H9 (cell line): Measurements from ENCODE around the gene MRPL37. TPM values are rescaled to one million over a fixed set of nuclear protein-coding genes. Genes with fewer than 3 reads are reported as not detected.

Experiments used
- DNase-seq: peaks from one replicate; pipeline ENCODE4 v3.0.0-alpha.2; 2017
- H2AFZ ChIP-seq: one replicate; pipeline ENCODE4 v1.6.1; 2013; ENCODE audit warnings: mild to moderate bottlenecking, low read length, control low read depth, moderate library complexity
- H2AK5ac ChIP-seq: 2 replicates; pipeline ENCODE4 v1.6.1; 2013; ENCODE audit warnings: low read length, control low read depth, mixed read lengths; ENCODE audit not compliant: insufficient read length
- H2BK120ac ChIP-seq: one replicate; pipeline ENCODE4 v1.6.1; 2013; ENCODE audit warnings: low read depth, mild to moderate bottlenecking, low read length, control low read depth, inconsistent platforms; ENCODE audit not compliant: poor library complexity, severe bottlenecking
- H2BK12ac ChIP-seq: 2 replicates; pipeline ENCODE4 v1.6.1; 2013; ENCODE audit warnings: low read length, control low read depth, mixed read lengths, low read depth; ENCODE audit not compliant: insufficient read length
- H2BK15ac ChIP-seq: 2 replicates; pipeline ENCODE4 v1.6.1; 2013; ENCODE audit warnings: low read depth, low read length, control low read depth
- H2BK20ac ChIP-seq: one replicate; pipeline ENCODE4 v1.6.1; 2013; ENCODE audit warnings: low read depth, mild to moderate bottlenecking, low read length, control low read depth, inconsistent platforms; ENCODE audit not compliant: poor library complexity, severe bottlenecking
- H2BK5ac ChIP-seq: 2 replicates; pipeline ENCODE4 v1.6.1; 2013; ENCODE audit warnings: low read length, control low read depth, mixed read lengths; ENCODE audit not compliant: insufficient read length
- H3K14ac ChIP-seq: 2 replicates; pipeline ENCODE4 v1.6.1; 2013; ENCODE audit warnings: low read length, control low read depth; ENCODE audit not compliant: insufficient read depth
- H3K18ac ChIP-seq: 2 replicates; pipeline ENCODE4 v1.6.1; 2013; ENCODE audit warnings: low read depth, mild to moderate bottlenecking, mixed read lengths, low read length, control low read depth; ENCODE audit not compliant: insufficient read length
- H3K23ac ChIP-seq: 2 replicates; pipeline ENCODE4 v1.6.1; 2013; ENCODE audit warnings: low read length, control low read depth, mixed read lengths, low read depth; ENCODE audit not compliant: insufficient read length
- H3K23me2 ChIP-seq: 2 replicates; pipeline ENCODE4 v1.6.1; 2013; ENCODE audit warnings: low read depth, mild to moderate bottlenecking, mixed read lengths, low read length, control low read depth; ENCODE audit not compliant: insufficient read length, poor library complexity, severe bottlenecking
- H3K27ac ChIP-seq: 2 replicates; pipeline ENCODE4 v1.5.1; 2013; ENCODE audit warnings: low read length, control low read depth, mixed read lengths, low read depth; ENCODE audit not compliant: insufficient read length
- H3K27me3 ChIP-seq: 2 replicates; pipeline ENCODE4 v1.6.1; 2013; ENCODE audit warnings: low read length, control low read depth, inconsistent platforms; ENCODE audit not compliant: insufficient read depth
- H3K4ac ChIP-seq: 2 replicates; pipeline ENCODE4 v1.6.1; 2013; ENCODE audit warnings: low read depth, mild to moderate bottlenecking, control low read depth, inconsistent platforms, low read length, moderate library complexity
- H3K4me1 ChIP-seq: 2 replicates; pipeline ENCODE4 v1.6.1; 2013; ENCODE audit warnings: low read length, control low read depth, inconsistent platforms; ENCODE audit not compliant: insufficient read depth
- H3K4me2 ChIP-seq: 2 replicates; pipeline ENCODE4 v1.6.1; 2013; ENCODE audit warnings: low read length, control low read depth, mixed read lengths; ENCODE audit not compliant: insufficient read length, insufficient read depth
- H3K56ac ChIP-seq: 2 replicates; pipeline ENCODE4 v1.6.1; 2013; ENCODE audit warnings: low read depth, mild to moderate bottlenecking, mixed read lengths, low read length, control low read depth; ENCODE audit not compliant: insufficient read length
- H3K79me1 ChIP-seq: 2 replicates; pipeline ENCODE4 v1.6.1; 2013; ENCODE audit warnings: low read depth, mild to moderate bottlenecking, moderate library complexity, low read length, control low read depth, inconsistent platforms; ENCODE audit not compliant: insufficient read depth, poor library complexity, severe bottlenecking
- H3K79me2 ChIP-seq: 2 replicates; pipeline ENCODE4 v1.6.1; 2013; ENCODE audit warnings: low read length, control low read depth, inconsistent platforms; ENCODE audit not compliant: insufficient read depth
- H3K9ac ChIP-seq: 2 replicates; pipeline ENCODE4 v1.6.1; 2013; ENCODE audit warnings: low read length, control low read depth, mixed read lengths; ENCODE audit not compliant: insufficient read length; ENCODE audit errors: extremely low read depth
- H3K9me3 ChIP-seq: one replicate; pipeline ENCODE4 v1.6.1; 2013; ENCODE audit warnings: low read depth, low read length, inconsistent platforms; ENCODE audit not compliant: control insufficient read depth
- H3T11ph ChIP-seq: one replicate; pipeline ENCODE4 v1.6.1; 2013; ENCODE audit warnings: mild to moderate bottlenecking, low read length, control low read depth, inconsistent platforms
- H4K20me1 ChIP-seq: one replicate; pipeline ENCODE4 v1.6.1; 2013; ENCODE audit not compliant: control insufficient read depth, insufficient read length, insufficient read depth
- H4K5ac ChIP-seq: 2 replicates; pipeline ENCODE4 v1.6.1; 2013; ENCODE audit warnings: low read depth, mild to moderate bottlenecking, mixed read lengths, low read length, control low read depth; ENCODE audit not compliant: insufficient read length
- H4K8ac ChIP-seq: replicated peaks from 2 replicates; pipeline ENCODE4 v1.6.1; 2013; ENCODE audit warnings: low read length, control low read depth, mixed read lengths, low read depth; ENCODE audit not compliant: insufficient read length
- H4K91ac ChIP-seq: 2 replicates; pipeline ENCODE4 v1.6.1; 2013; ENCODE audit warnings: low read depth, mild to moderate bottlenecking, moderate library complexity, mixed read lengths, low read length, control low read depth; ENCODE audit not compliant: insufficient read length
- H3K27ac Mint-ChIP-seq, 3 experiments: 2 replicates in 2 of 3; 3 replicates in 1 of 3; pipeline ENCODE4 v1.8.0; 2020 to 2021; ENCODE audit warnings: mixed read lengths in 3 of 3, mild to moderate bottlenecking in 1 of 3, moderate library complexity in 1 of 3
- H3K27me3 Mint-ChIP-seq: 2 replicates; pipeline ENCODE4 v1.8.0; 2021; ENCODE audit warnings: low read depth, mild to moderate bottlenecking, moderate library complexity, mixed read lengths
- H3K36me3 Mint-ChIP-seq, 3 experiments: 2 replicates in 2 of 3; 3 replicates in 1 of 3; pipeline ENCODE4 v1.8.0; 2020 to 2021; ENCODE audit warnings: low read depth in 3 of 3, mixed read lengths in 3 of 3; ENCODE audit not compliant: insufficient read depth in 1 of 3
- H3K4me1 Mint-ChIP-seq, 2 experiments: 2 replicates each; pipeline ENCODE4 v1.8.0; 2020; ENCODE audit warnings: mixed read lengths in 2 of 2
- H3K4me3 Mint-ChIP-seq, 2 experiments: 2 replicates in 1 of 2; 3 replicates in 1 of 2; pipeline ENCODE4 v1.8.0; 2020 to 2021; ENCODE audit warnings: mild to moderate bottlenecking in 2 of 2, mixed read lengths in 2 of 2, moderate library complexity in 1 of 2
- H3K9me3 Mint-ChIP-seq, 2 experiments: 2 replicates in 1 of 2; 3 replicates in 1 of 2; pipeline ENCODE4 v1.8.0; 2020; ENCODE audit warnings: mild to moderate bottlenecking in 2 of 2, mixed read lengths in 2 of 2, moderate library complexity in 1 of 2
- WGBS: extraction: QIAGEN DNeasy Blood & Tissue Kit; methylation state at CpG from one replicate; pipeline ENCODE4 v1.1.7; 2013; ENCODE audit warnings: missing lambda C conversion rate, low lambda C conversion rate, mixed read lengths; ENCODE audit not compliant: insufficient read length; ENCODE audit errors: extremely low coverage; 5-methylcytosine and 5-hydroxymethylcytosine counted together
- long read RNA-seq: library from polyadenylated mRNA; unstranded; transcript quantifications from one replicate; pipeline ENCODE4 v2.0.0, GENCODE V29; 2020
- total RNA-seq: library from RNA; stranded (reverse); gene quantifications from 2 replicates; pipeline ENCODE4 v1.2.1, GENCODE V29; 2021
- TF ChIP-seq, protein P1 (sequence below): fragments of 200-600 bp; sonication (generic); conservative IDR thresholded peaks from 3 replicates; pipeline ENCODE4 v1.8.0; 2021; ENCODE audit warnings: antibody characterized with exemption, mild to moderate bottlenecking

Gene MRPL37
- 123 and 125 TPM in 2 replicates for total RNA-seq
- long read RNA-seq, transcript MRPL37-202 (7 exons, 1,483 nt) = major isoform, 422 of 454 reads
- long read RNA-seq, partial matches to known transcripts = 2 of 454 reads
- long read RNA-seq, other reads (novel, unspliced or antisense) = 27 of 454 reads

DNA sequence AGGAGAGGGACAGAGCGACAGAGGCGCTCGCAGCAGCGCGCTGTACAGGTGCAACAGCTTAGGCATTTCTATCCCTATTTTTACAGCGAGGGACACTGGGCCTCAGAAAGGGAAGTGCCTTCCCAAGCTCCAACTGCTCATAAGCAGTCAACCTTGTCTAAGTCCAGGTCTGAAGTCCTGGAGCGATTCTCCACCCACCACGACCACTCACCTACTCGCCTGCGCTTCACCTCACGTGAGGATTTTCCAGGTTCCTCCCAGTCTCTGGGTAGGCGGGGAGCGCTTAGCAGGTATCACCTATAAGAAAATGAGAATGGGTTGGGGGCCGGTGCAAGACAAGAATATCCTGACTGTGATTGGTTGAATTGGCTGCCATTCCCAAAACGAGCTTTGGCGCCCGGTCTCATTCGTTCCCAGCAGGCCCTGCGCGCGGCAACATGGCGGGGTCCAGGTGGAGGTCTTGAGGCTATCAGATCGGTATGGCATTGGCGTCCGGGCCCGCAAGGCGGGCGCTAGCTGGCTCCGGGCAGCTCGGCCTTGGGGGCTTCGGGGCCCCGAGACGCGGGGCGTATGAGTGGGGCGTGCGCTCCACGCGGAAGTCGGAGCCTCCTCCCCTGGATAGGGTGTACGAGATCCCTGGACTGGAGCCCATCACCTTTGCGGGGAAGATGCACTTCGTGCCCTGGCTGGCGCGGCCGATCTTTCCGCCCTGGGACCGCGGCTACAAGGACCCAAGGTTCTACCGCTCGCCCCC, at the start of gene MRPL37, which contains the start of gene CYB5RL:
Gene MRPL37, plus strand, starts transcription at position 403 of the 754 bp plus-strand sequence. Its CDS starts 77 bp downstream, at position 480.
Gene CYB5RL, minus strand, starts transcription at position 266 of the 754 bp plus-strand sequence. CDS start 4,414 bp downstream, outside the sequence.
- no CpG with 5 or more reads among the region's 51 CpGs for WGBS
- peak within 1 kb of the TSS; percentile 92 for H3K4me2 ChIP-seq

More for the DNA sequence above, at the start of gene MRPL37, which contains the start of gene CYB5RL:
- Histone ChIP-seq H2BK20ac (no peak within 1 kb of the TSS), H3K27ac (no peak within 1 kb of the TSS), H3K4me1 (peaks cover 3% of the 10 kb centered on the region; the same call in 1 of the 2 replicates), H3K18ac (peak within 1 kb of the TSS; percentile 81), H2AFZ (no peak within 1 kb of the TSS), H3K23me2 (peaks cover 12% of the 10 kb centered on the region), H3T11ph (no peak within 1 kb of the TSS), H4K20me1 (no peaks in the 10 kb centered on the region), H3K79me2 (peaks cover 13% of the 10 kb centered on the region; the same call in 1 of the 2 replicates), H2BK5ac (no peak within 1 kb of the TSS), H3K4ac (no peak within 1 kb of the TSS; the same call in 1 of the 2 replicates), H2BK15ac (no peak within 1 kb of the TSS), H3K9ac (peak within 1 kb of the TSS; percentile 89), H2AK5ac (no peak within 1 kb of the TSS), H3K27me3 (no peaks in the 10 kb centered on the region), H4K5ac (no peak within 1 kb of the TSS), H2BK12ac (no peak within 1 kb of the TSS), H3K14ac (peak within 1 kb of the TSS; percentile 77), H4K91ac (no peak within 1 kb of the TSS), H3K23ac (no peak within 1 kb of the TSS), H2BK120ac (no peak within 1 kb of the TSS), H3K79me1 (peaks cover 5% of the 10 kb centered on the region), H3K9me3 (no peaks in the 10 kb centered on the region), H3K56ac (no peak within 1 kb of the TSS), H4K8ac (no peak within 1 kb of the TSS)
- TF ChIP-seq, protein P1, sequence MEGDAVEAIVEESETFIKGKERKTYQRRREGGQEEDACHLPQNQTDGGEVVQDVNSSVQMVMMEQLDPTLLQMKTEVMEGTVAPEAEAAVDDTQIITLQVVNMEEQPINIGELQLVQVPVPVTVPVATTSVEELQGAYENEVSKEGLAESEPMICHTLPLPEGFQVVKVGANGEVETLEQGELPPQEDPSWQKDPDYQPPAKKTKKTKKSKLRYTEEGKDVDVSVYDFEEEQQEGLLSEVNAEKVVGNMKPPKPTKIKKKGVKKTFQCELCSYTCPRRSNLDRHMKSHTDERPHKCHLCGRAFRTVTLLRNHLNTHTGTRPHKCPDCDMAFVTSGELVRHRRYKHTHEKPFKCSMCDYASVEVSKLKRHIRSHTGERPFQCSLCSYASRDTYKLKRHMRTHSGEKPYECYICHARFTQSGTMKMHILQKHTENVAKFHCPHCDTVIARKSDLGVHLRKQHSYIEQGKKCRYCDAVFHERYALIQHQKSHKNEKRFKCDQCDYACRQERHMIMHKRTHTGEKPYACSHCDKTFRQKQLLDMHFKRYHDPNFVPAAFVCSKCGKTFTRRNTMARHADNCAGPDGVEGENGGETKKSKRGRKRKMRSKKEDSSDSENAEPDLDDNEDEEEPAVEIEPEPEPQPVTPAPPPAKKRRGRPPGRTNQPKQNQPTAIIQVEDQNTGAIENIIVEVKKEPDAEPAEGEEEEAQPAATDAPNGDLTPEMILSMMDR = no peak
- DNase-seq = peak; percentile 96
- H3K4me1 Mint-ChIP-seq = peaks cover 15 to 20% of the 10 kb centered on the region in 2 experiments
- H3K36me3 Mint-ChIP-seq = peaks cover 8 to 30% (median 22%) of the 10 kb centered on the region in 3 experiments; a peak in 6 of 7 replicates
- peaks cover 3% of the 10 kb centered on the region; the same call in 1 of the 2 replicates for H3K27me3 Mint-ChIP-seq
- H3K9me3 Mint-ChIP-seq = no peaks in the 10 kb centered on the region; a peak in 1 of 5 replicates
- peak within 1 kb of the TSS; percentile 97 to 98 for H3K4me3 Mint-ChIP-seq
- H3K27ac Mint-ChIP-seq = peak within 1 kb of the TSS; percentile 44 to 99 (median 96); a peak in 5 of 7 replicates
